Tibial nerve (tissue), 3 donors: ENCODE measurements around the gene SAG.

ENCODE experiments used
- CTCF ChIP-seq, 5 experiments: fragments of 200-600 bp in 3 of 5; fragments of 450-650 bp in 2 of 5; sonication (generic) in 3 of 5; IDR thresholded peaks; one replicate each; pipeline ENCODE4 v1.5.1; 2016 to 2019; ENCODE audit warnings: antibody characterized with exemption in 5 of 5, mild to moderate bottlenecking in 3 of 5, moderate library complexity in 2 of 5
- POLR2A ChIP-seq, 2 donors: fragments of 450-650 bp; IDR thresholded peaks; one replicate each; pipeline ENCODE4 v1.6.1; 2017; ENCODE audit warnings: antibody characterized with exemption in 2 of 2, mild to moderate bottlenecking in 2 of 2, moderate library complexity in 2 of 2

GRCh38 chr2:233386382-233387041 lies 78.9 kb downstream of the SAG start:
- no peak for TF ChIP-seq CTCF (IDR thresholded peaks at IDR 0.05)
- TF ChIP-seq POLR2A (IDR thresholded peaks at IDR 0.05) = no peak
